ENCODE measurements around the gene WWC2.
"Not testable (repeated sequence)": the region's sequence is repeated elsewhere in the genome, so short reads cannot be mapped to it uniquely, and the experiment has no call there.

The WWC2 gene

DNA sequence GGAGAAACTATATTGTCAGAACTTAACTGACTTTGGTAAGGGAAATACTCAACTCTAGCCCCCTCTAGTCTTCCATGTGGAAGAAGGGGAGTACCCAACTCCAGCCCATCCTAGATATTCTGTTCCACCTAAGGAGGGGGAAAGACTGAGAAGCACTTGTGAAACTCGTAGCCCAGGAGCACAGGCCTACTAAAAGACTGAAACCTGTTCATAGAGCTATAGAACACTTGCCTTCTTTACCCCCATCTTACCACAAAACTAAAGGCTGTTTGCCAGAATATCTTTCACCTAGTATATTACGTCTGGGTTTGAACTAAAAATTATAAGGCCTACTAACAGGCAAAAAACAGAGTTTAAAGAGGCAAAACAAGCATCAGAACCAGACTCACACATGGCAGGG is 205.5 kb downstream of the WWC2 start:
- no peak for DNase-seq

GRCh38 chr4:183306811-183307210 is 207.8 kb downstream of the WWC2 start:
- no peak for DNase-seq

DNA sequence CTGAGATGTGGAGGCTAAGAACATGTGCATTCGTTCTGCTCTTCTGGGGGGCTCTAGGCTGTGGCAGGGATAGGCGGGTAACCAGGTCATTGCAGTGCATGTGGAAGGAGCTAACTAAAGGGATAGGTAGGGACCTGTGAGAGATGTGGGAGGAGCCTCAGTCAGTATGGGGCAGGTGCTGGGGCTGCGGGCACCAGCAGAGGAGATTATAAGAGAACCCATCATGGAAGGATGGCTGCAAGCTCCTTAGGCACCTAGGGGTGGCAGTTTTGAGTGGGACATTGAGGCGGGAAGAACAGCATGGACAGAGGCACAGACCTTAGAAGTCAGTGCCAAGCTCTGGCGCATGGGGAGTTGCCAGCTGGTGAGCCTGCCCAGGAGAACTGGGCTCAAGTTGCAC is 213.8 kb downstream of the WWC2 start:
- no peak for DNase-seq

DNA sequence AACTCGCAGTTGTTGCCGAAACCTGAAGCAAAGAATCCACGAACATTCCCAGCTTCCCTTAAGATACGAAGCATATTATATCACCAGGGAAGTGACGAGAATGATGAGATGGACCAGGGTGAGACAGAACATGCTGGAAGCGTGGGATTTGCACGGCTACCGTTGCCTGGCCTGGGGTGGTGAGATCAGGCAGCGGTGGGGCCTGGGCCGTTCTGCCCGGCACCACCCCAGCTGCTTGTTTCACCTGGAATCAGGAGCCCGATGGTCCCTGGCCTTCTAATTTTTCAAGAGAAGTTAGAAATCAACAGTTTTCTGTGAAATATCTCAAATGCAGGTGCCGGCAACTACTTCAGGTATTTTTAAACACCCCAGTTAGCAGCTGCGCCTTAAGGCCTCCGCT is 215.3 kb downstream of the WWC2 start:
- no peak for DNase-seq

- DNase-seq: no peak
These were observed 215.7 kb downstream of the WWC2 start for GRCh38 chr4:183314806-183315205.

DNA sequence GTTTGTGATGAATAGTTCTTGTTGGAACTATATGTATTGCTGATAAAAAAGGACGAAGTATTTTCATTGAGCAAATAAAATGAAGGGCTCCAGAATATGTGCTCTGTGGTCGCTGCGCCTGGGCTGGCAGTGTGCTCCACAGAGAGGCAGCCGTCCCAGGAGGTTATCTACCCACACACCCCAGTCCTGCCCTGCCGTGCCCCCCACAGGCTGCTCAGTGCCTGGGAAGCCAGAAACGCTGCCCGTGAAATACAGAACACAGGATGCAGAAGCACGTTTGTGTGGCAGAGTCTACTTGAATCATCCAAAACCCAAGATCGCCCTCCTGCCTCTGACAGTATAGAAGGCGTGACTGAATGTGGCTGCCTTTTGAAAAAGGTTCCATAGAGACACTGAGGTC is 219.6 kb downstream of the WWC2 start:
- DNase-seq: no peak

- DNase-seq: no peak
These were observed 221.4 kb downstream of the WWC2 start, which contains the start of gene CLDN22 for GRCh38 chr4:183320211-183321059. CLDN22 (minus strand) TSS chr4:183320276; CDS start chr4:183320218, 58 bp downstream.

DNA sequence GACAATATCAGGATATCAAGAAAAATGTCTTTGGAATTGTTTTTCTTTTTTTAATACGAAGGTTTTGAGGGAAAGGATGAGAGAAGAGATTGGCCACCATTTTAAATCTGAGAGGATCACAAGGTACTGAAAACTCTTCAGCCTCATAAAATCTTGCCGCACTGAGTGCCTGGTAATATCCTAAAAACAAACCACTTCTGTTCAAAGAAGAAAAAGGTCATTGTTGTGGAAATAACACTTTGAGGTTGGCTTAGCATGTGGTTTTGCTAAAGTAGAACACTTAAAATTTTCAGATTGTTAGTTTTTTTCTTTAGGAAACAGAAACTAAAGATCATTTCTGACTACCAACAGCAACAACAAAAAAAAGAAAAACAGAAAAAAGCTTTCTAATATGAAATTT is 222.0 kb downstream of the WWC2 start:
- DNase-seq: no peak

DNA sequence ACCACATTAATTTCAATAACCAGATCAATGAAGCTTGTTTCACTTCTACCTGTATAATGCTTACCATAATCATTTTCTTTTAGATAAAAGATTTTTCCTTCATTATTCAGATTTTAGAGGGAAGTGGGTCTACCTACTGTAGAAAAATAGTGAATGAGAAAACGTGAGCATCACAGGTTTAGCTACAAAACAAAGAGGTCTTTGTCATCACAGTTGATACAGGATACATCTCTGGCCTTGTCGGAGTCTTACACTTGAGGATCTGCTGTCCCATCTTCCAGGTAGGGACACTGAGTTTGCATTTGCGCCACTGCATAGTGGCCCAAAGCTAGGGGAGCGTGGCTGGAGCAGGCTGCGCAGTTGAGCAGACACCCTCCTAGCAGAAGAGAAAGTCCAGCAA is 222.5 kb downstream of the WWC2 start:
- no peak for DNase-seq

DNA sequence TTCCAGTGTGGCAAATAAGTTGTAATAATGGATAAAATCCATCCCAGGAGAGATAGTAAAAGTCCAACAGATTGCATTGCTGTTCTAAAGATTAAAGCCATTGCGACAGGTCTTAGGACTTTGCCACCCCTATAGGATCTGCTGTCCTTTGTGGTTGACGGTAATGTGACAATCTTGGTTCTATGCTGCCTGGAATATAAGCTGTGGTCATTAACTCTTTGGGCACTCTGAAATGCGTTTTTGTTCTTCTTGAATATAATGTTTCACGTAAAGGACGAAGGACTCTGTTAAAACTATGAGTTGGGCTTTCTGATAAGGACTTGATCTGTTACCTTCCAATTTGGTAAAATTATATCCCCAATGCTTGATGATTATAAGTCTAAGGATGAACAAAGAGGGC is 223.3 kb downstream of the WWC2 start, which contains the start of gene CLDN24:
Gene CLDN24 (minus strand): TSS at position 101 of the 400 bp plus-strand sequence. CDS start 0 bp downstream, at position 101.
- no peak for DNase-seq

GRCh38 chr4:183323295-183323694 is 224.2 kb downstream of the WWC2 start:
- DNase-seq: no peak

GRCh38 chr4:183324056-183324455 is 225.0 kb downstream of the WWC2 start:
- DNase-seq: not testable (repeated sequence)

- no peak for DNase-seq
These were observed 225.6 kb downstream of the WWC2 start for GRCh38 chr4:183324619-183325018.

DNA sequence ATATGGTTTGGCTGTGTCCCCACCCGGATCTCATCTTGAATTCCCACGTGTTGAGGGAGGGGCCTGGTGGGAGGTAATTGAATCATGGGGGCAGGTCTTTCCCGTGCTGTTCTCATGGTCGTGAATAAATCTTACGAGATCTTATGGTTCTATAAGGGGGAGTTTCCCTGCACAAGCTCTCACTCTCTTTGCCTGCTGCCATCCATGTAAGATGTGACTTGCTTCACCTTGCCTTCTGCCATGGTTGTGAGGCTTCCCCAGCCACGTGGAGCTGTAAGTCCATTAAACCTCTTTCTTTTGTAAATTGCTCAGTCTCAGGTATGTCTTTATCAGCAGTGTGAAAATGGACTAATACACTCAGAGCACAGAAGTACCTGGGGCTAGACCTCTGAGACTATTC is 227.3 kb downstream of the WWC2 start:
- not testable (repeated sequence) for DNase-seq

DNA sequence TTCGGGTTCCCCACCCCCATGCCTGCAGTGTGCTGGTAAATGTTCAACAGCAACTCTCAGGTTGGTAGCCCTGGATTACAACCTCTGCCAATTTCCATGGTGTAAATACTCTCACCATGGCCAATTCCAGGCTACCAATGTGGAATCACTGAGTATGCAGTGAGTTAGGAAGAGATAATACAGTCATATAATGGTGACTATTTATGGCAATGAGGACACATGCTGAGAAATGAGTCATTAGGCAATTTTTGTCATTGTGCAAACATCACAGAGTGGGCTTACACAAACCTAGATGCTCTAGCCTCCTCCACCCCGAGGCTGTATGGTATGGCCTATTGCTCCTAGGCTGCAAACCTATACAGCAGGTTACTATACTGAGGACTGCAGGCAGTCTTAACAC is 227.8 kb downstream of the WWC2 start:
- no peak for DNase-seq

- DNase-seq: no peak
These were observed 228.8 kb downstream of the WWC2 start for GRCh38 chr4:183327827-183328226.

DNA sequence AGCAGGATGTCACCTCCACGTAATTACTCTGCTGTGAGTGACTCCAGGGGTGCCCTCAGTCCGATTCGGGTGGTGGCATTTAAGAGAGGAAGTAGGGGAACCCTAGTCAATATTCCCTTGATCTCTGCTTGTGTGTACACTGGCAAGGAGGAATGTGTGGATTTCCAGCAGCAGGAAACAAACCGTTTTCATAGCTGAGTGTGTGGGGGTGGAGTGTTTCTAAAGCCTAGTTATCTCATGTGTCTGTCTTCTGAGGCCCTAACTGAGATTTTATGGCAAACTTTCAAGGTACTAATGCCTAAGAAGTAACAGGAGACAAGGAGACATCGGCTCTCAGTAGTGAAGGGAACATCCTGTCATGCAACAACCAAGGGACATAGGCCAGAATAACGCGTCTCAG is 229.8 kb downstream of the WWC2 start:
- DNase-seq: no peak

DNA sequence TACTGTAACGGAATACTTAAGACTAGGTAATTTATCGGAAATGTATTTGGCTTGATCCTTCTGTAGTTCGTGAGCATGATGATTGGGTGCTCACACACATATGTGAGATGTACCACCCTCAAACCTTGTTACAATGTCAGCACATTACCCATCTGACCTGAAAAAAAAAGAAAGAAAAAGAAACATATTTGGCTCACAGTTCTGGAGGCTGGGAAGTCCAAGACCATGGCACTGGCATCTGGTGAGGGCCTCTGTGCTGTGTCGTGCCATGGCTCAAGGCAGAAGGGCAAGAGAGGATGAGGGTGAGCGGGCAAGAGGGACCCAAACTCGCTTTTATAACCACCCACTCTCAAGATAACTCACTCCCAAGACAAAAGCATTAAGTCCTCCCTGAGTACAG is 230.2 kb downstream of the WWC2 start:
- no peak for DNase-seq

- DNase-seq: no peak
These were observed 231.1 kb downstream of the WWC2 start for GRCh38 chr4:183329954-183330742.

DNA sequence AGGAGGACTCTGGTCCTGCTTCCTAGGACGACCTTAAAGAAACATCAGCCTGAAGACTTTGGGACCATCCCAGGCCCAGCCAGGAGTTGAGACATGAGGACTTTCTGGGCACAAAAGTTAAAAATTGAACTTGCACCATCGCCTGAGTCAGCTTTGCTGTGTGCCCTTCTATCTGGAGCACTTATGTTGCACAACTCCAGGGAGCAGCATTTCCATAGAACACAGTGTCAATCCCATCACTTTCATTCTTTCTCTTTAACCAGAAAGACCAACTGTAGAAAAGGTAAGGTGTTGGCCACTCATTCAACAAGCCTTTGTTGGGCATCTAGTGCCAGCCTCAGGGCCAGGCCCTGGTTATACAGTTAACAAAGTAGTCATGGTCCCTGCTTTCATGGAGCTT is 231.8 kb downstream of the WWC2 start:
- no peak for DNase-seq

- no peak for DNase-seq
These were observed 233.4 kb downstream of the WWC2 start for GRCh38 chr4:183332447-183332846.

- no peak for DNase-seq
These were observed 234.1 kb downstream of the WWC2 start for GRCh38 chr4:183333202-183333601.

DNA sequence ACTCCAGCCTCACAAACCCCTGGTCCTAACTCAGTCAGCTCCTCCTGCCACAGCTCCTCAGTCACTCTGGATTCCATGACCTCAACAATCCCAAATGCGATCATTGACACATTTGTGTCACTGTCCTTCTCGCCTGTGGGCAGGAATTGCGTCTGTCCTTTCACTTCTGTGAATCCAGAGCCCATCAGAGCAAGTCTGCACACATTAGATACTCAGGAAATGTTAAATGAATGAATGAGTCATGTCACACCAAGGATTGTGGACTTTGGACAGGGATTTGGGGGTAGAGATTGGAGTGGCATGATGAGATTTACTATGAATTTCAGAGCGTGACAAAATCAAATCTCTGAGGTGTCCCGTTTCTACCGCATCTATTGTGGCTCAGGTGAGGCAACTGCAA is 234.9 kb downstream of the WWC2 start:
- no peak for DNase-seq

GRCh38 chr4:183335369-183335940 is 236.4 kb downstream of the WWC2 start:
- DNase-seq: no peak

Measured in stimulated activated CD4-positive, alpha-beta T cell treated with anti-CD3 and anti-CD28 coated beads, Interleukin-15, amount 100 ng/mL, for 24 hours (primary cell).